GM04503 (cell line): ENCODE data around the gene KCNJ5.

Experiments used
- DNase-seq: peaks from one replicate; pipeline ENCODE4 v3.0.0-alpha.2; 2012; ENCODE audit warnings: low read depth

Gene KCNJ5

DNA sequence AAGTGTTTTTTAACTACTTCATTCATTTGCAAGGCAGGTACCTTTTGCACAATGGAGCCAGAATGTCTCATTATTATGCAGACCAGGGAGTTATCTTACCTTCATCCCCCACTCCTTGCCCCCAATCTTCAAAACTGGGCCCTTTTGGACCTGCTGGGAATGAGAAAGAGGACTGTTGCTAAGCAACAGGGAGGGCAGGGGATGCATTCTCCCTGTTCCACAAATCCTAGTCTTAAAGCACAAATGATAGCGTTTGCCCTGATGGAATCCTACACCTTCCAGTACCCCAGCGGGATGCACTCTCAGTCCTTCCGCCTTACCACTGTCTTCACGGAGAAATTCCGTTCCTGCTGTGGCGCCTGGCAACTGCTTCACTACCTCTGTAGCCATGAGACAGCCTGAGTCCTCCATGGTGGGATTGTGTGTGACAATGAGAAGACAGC is 20.0 kb upstream of the KCNJ5 start:
- DNase-seq, result no peak

DNA sequence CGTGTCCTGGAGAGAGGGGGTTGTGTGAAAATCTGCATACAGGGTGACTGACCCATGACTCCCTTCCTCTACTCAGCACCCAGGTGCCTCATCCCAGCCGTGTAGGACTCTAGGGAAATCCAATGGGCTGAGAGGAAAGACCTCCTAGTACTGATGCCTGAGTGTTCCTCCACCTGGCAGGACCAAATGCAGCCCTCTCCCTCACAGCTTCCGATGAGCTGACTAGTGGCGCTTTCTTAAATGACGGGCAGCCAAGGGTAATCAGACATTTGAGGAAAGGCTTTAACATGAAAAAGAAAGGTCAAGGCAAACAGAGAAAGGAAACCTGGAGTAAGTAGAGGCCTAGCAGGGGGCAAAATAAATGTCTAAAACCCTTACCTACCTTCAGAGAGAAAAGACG is 19.1 kb upstream of the KCNJ5 start:
- DNase-seq, result no peak

GRCh38 chr11:128872594-128872993 is 18.6 kb upstream of the KCNJ5 start:
- DNase-seq, result no peak

DNA sequence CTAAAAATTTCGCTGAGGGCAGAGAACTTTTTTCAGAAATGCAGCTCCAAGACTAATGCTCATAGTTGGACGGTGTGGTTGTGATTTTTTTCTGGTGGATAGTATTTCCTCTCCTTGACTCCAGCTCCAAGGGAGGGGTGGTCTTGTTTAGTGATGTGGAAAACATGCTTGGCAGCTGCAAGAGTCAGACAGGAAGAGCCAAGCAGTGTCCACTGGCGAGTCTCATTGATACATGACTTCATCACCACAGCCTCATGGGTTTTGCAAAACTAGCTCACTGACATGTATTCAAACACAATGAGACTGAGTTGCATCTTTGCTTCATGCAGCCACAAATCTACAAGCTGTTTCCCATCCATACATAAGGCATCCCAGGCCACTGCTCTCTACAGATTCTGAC is 16.7 kb upstream of the KCNJ5 start:
- no peak for DNase-seq

DNA sequence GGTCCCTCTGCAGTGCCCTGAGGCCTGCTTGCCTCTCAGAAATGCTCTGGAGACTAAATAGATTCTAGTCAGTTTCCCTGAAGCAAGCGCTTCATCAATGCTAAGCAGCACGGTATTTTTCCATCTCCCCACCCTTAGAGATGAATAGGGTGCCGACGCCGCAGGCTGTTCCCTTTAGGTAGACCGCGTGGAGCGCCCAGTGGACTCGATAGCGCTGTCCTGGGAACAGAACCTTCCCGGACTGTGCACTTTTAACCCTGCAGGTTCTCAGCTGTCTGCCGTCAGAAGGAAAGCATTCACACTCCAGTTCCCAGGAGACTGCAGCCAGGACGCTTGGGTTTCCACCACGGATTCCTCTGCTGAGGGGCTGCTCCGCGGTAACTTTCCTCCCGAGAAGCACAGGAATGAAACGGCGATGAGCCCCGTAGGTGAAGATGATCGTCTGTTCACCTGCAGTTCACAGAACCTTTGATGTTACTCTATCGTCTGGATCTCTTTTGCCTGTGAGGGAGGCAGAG is 15.0 kb upstream of the KCNJ5 start:
- no peak for DNase-seq

DNA sequence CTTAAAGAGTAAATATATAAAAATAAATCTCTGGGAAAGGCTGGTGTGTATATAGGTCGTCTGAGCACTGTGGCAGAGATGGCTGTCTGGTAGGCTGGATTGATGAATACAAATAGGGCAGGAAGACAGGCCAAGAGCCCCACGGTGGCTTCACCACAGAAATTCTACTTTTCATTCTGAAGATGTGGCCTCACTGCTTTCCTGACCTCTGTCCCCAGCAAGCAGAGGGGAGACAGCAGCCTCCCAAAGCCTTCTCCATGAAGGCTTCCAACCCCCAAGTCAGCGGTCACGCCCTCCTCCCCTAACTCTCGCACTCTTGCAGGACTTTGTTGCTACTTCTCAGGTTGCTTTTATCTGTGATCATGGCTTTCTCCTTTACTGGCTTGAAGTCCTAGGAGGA is 13.4 kb upstream of the KCNJ5 start:
- DNase-seq, result no peak

- DNase-seq, result no peak
Measured at GRCh38 chr11:128878455-128878854, 12.7 kb upstream of the KCNJ5 start.

- DNase-seq, result no peak
Measured at GRCh38 chr11:128879817-128880216, 11.3 kb upstream of the KCNJ5 start.

DNA sequence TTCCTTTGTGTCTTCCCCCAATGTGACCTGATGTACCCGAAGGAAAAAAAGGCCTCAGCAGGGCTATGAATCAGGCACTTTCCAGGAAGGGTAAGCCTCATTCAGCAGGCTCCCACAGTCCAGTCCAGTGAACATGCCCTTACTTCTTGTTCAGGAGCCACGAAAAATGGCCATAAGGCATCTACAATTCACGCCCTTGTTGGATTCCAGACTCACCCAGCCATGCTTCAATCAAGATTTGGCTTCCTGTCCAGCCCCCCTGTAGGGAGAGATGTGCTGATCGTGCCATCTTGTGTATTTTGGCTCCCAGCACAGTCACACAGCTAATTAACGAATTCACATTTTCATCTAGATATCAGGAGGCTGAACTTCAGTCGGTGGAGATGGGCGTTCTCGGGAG is 9.9 kb upstream of the KCNJ5 start:
- no peak for DNase-seq

- no peak for DNase-seq
Measured at GRCh38 chr11:128882451-128882850, 8.7 kb upstream of the KCNJ5 start.

DNA sequence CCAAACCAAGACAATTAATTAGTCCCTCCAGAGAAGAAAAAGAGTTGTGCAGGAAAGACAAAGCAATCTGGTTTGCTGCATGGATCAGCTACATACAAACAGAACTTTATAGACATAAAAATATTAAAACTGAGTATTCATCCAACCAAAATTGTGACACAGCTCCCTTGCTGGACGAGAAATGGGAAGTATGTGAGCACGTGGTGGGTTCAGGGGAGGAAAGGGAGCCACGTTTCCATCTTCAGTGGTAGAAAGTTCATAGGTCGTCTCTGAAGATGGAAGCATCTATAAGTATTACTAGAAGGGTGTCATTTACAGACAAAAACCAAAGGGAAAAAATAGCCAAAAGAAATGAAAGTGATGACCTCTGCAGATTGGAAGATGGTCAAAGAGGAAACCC is 7.1 kb upstream of the KCNJ5 start:
- DNase-seq, result no peak

- DNase-seq, result no peak
Measured at GRCh38 chr11:128884703-128885338, 6.3 kb upstream of the KCNJ5 start.

GRCh38 chr11:128886406-128887124 is 4.6 kb upstream of the KCNJ5 start:
- DNase-seq, result no peak

- DNase-seq, result no peak
Measured at GRCh38 chr11:128888034-128888985, 2.8 kb upstream of the KCNJ5 start.

DNA sequence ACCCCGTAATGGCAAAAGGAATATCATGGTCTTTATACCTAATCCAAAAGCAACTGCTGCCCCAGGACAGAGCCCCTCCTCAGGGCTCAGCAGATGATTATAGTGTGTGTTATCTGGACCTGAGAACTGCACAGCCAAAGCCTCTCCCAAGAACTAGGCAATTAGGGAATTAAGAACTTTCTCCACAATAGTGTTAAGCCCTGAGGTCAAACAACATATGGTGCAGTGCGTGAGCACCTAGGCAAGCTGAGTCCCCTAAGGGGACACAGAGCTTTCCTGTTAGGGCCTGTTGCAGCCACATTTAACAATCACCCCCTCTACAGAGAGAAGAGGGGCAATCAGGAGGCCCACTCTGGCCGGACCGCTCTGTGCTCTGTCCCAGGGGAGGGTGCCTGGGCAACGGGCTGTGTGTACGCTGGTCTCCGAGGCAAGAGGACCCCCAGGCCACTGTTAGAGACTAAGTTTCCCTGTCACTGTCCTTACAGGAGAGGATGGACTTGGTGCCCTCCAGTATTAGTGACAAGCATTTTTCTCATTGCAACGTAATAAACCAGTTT is 1.4 kb upstream of the KCNJ5 start:
- DNase-seq, result no peak

DNA sequence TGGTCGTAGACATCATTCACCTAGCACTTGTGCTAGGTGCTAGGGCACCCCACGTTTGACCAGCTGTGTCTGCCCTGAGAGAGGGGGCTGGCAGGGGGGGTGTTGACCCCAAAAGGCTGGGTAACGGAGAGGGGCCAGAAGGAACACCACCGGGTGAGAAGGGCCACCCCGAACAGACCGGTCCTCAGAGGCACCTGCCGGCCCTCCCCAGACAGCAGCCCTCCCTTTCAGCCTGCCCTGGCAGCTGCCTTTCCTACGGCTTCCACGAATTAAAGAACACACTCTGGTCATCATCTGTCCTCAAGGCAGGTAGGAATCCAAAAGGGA is 977 bp upstream of the KCNJ5 start:
- no peak for DNase-seq

- DNase-seq, result no peak
Measured at GRCh38 chr11:128891913-128892398, 800 bp downstream of the KCNJ5 start.

DNA sequence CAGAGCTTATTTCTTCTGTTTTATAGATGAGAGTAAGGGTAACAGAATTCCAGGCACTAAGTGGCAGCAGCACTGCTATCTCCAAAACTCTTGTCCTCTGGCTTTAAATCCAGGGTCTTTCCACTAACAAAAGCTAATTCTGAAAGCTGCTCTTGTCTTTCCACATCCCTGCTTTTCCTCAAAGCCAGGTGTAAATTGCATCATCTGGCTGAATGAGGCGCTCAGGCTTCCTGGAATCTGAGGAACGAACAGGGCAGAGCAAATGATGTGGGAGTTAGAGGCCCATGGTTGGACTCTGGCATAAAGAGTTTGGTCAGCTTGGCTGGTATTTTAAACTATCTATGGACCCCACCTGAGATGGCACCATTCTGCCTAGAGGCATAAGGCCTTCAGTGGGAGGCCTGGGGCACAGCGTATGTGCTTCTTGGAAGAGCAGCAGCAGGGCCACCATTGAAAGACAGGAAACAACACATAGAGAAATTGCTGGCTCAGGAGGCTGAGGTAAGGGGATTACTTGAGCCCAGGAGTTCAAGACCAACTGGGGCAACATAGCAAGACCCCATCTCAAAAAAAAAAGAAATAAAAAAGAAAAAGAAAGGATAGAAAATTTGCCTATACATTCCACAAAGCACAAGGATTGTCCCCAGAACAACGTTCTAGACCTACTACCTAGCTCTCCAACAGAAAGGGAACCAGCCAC is 1.9 kb downstream of the KCNJ5 start:
- no peak for DNase-seq

DNA sequence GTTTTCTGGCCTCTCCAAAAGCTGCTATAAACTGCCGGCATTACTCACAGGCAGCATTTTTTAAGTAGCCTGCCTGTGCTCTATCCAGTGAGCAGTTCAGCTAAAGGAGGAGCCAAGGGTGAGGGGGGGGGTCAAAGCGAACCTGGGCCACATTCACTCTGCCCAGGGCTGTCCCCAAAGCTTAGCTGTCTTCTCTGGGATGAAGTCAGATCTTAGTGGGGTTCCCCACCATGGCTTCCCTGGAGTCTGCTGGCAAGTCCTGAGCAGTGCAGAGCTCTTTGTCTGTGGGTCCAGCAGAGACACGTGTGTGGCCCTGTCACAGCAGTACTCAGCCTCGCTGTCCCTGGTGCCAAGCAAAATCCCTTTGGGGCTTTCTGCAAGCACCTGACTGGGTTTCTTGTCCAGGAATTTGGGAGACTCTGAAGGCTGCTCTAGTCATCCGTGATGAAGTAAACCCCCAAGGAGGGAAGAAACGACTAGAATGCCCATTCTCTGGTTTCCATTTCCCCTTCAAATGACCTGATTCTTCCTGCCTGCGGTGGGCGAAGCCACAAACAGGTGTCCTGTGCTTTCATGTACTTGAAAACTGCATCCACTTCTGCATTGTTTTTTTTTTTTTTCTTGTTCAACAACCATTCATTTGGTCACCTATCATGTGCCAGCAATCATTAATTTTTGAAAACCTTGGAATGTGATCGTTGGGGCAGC is 2.6 kb downstream of the KCNJ5 start:
- no peak for DNase-seq

DNA sequence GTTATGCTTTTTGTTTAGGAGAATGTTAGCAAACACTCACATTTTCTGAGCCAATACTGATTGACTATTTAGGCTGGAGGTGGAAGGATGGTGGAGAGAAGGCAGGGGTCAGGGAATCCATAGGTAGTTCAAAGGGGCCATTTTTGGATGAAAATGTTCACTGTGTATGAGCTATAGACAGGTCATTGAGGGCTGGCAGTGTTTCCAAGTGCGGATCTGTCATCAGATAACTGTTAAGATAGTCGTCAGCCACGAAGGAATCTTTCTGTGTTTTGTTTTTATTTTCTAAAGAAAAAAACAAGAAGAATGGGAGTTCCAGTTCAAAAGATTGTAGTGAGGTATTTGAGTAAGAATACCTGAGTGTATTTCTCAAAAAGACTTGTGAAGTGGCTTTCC is 3.1 kb downstream of the KCNJ5 start:
- no peak for DNase-seq

DNA sequence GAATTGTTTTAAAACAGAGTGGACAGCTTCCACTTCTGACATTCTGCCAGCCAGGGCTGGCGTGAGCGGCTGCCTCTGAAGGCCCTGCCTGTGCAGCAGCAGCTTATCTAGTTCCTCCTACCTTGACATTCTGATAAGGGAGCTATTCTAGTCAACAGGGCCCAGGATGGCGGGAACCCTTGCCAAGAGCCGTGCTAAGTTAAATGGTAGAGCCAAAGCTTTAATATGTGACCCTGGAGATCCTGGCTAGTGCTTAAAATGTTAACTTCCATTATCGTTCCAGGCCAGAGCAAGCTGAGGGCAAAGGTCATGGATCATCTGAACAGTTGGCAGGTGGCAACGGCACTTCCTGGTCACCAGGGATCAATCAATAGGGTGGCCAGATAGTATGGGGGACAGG is 3.5 kb downstream of the KCNJ5 start:
- no peak for DNase-seq
